Ramos (cell line): ENCODE data around the gene RNF215.
"Not testable (repeated sequence)": the region's sequence is repeated elsewhere in the genome, so short reads cannot be mapped to it uniquely, and the experiment has no call there.

Experiments
- in situ Hi-C: fragments of 300-500 bp; cut with MboI; formaldehyde crosslinking; loops from one replicate; pipeline ENCODE4 v1.14.3; 2022; ENCODE audit warnings: low sequenced_read_pairs; ENCODE audit not compliant: unreplicated experiment

Gene RNF215

DNA sequence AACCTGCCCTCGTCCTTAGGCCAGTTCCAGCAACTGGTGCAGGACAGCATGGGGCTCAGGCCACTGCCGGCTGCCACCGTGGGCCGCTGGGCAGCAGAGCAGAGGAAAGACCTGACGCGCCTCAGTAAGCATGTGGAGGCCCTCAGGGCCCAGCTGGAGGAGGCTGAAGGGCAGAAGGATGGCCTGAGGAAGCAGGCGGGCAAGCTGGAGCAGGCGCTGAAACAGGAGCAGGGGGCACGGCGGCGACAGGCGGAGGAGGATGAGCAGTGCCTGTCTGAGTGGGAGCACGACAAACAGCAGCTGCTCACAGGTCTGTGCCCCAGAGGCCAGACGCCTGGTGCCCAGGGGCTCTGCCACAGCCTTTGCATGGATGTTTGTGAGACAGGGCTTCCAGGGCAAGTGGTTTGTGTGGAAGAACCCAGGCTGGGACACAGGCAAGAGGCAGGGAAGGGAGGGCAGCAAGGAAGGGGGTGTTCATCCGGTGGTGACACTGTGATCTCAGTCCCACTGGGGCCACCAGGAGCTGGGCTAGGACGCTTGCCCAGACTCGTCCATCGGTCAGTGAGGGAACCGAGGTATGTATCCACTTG, 16.5 kb downstream of the RNF215 start:
- in situ Hi-C loops: no loop called here

DNA sequence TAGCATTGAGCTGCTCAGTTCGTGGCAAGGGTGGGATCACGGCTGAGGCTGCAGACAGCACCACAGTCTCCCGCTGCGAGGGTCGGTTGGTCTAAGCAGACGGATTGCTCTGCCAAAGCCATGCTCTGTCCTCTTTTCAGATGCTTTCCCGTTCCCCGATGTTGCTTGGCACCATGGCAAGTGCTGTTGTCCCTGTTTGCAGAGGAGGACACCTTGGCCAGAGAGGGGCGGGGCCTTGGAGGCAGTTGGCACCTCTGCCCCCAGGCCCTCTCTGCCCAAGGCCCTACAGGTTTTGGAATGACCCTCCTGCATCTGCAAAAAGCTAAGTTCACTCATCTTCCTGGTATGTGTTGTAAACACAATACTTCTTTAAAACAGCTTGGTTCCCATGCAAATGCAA, 18.8 kb downstream of the RNF215 start:
- in situ Hi-C loops: no loop called here

DNA sequence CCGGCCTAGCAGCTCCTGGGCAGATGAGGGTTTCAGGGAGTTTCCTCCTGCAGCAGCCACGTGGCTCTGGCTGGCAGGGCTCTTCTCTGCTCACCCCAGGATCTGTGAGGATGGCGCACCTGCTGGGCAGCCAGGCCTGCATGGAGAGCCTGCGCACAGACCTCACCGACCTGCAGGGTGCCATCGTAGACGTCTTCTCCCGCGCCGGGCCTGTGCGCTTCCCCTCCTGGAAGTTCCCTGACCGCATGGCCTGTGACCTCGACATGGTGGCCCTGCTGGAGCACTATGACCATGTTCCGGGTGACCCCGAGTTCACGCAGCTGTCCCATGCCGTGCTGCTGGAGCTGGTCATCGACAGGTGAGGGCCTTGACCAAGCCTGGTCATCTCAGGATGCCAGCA, 21.3 kb downstream of the RNF215 start:
- in situ Hi-C loops: no loop called here

DNA sequence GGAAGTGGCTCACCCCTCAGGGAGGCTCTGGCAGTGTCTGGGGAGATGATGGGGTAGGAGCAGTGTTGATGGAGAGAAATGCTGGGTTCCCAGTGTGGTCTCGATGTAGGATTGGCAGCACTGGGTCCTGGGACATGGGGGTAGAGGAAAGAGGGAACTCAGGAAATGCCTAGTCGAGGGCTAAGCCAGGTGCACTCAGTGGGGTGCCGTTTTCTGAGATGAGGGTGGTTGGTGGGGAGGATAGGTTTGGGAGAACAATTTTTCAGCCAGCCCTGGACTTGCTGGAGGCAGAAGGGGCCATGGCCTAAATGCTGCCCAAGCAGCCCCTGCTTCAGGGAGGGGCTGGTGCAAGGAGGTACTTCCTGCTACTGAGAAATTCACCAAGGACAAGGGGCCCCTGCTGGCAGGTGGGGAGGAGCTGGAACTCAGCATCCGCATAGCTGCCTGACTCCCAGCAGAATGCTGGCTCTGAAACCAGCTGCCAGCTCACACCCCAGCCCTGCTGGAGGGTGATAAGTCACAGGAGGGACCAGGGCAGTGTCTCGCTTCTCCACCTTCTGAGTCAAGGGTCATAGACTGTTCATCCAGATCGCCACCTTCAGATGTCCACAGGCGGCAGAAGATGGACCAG, 24.4 kb downstream of the RNF215 start:
- in situ Hi-C loops: no loop called here

DNA sequence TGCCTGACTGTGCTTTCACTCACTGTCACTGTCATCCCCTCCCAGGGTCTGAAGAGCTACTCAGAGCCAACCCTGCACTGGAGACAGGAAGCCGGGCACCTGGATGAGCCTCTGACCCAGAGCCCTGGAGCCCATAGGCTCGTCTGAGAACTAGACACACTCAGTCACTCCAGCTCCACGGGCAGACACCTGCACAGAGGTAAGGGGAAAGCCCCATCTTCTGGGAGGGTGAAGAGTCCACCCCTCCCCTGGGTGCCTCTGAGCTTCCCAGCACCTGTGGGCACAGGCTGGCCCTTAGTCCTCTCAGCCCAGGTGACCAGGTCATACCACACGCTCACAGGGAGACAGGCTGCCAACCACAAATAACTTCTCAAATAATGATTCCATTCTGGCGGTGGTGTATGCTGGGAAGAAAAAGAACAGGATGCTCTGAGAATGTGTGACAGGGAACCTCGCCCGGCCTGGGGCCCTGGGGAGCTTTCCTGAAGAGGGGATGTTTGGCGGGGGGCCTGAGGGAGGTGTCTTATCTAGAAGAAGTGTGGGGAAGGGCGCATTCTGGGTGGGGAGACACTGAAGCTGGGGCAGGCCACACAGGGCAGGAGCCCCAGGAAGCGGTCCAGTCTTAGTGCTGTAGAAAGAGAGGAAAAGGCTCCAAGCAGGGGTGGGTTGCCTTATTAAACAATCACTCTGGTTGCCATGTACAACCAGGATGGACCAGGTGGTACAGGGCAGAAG, 25.1 kb downstream of the RNF215 start:
- in situ Hi-C loops: no loop called here

DNA sequence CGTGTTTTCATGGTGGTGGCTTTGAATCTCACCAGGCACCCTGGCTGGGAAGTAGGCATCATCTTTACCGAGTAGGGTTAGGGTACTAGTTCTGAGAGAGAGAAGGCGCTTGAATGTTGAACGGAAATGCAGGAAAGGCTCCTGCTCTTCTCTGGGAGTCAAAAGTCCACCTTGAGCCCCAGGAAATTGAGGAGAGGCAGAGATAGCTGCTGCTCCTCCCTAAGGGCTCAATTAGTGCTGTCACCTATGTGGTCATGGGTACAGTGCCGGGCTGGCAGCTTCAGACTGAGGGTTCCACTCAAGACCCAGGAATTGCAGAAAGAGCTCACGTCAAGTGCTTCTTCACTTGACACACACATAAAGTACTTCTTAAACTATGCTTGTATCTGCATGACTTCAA, 28.7 kb downstream of the RNF215 start:
- in situ Hi-C loops: no loop called here

DNA sequence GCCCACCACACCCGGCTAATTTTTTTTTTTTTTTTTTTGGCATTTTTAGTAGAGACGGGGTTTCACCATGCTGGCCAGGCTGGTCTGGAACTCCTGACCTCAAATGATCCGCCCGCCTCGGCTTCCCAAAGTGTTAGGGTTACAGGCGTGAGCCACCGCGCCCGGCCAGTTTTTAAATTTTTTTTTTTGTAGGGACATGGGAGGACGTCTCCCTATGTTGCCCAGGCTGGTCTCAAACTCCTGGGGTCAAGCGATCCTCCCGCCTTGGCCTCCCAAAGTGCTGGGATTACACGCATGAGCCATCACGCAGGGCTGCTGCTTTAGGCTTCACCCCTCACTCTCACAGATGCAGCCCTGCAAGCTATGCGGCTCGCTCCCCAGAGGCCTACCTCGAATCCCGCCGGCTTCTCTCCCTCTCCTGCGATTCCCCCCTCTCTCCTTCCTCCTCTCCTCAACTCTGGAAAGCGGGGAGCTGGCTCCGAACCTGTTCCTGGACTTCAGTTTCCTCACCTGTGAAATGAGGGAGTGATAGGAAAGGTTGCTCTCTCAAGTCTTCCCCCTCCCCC, 29.5 kb downstream of the RNF215 start:
- in situ Hi-C loops: no loop called here

DNA sequence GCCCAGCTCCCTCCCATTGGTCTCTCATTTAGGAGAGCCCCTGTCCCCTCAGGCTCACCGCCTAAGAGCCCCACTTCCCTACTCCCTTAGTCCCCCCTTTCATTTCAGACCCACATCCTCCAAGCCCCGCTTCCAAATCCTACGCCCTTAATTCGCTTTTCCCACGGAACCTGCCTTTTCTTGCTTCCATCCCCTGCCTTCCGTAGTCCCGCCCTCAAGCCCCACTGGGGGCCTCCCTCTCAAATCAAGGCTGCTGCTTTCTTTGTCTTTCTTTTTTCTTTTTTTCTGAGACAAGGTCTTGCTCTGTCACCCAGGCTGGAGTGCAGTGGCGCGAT, 30.0 kb downstream of the RNF215 start:
- in situ Hi-C loops: no loop called here

DNA sequence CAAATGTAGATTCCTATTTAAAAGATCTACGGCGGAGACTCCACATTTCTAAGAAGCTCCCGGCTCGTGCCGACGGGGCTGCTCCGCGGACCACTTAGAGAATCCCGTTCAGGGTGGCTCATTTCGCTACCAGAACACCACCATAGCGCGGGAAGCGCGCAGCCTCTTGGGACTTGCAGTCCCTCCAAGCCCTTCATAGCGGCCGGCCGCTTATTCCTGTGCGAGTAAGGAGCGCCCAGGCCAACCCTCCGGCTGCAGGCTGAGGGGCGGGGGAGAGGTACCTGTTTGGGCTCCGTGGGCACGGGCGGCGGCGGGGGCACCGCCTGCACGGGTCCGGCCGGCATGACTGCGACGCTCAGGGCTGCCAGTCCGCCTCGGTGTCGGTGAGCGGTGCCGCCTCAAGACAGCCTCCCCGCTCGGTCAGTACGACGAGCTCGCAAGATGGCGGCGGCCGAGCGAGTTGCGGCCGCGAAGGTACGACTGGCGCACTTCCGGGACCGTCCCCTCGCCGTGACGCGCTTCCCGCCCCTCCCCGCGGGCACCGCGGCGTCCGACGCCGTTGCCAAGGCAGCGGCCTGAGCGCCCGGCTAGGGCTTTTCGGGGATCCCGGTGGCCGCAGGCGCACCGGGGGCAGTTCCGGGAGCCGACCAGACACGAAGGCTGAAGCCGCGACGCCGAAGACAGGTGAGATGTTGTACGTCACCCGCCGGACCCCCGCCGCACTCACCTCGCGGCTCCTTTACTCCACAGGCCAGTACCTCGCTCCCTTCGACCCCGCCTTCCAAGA, 30.6 kb downstream of the RNF215 start, which contains the start of the genes CCDC157 and SF3A1:
Gene CCDC157 (plus strand): TSS at position 559 of the 787 bp plus-strand sequence. CDS start 8,994 bp downstream, outside the sequence.
Gene SF3A1 (minus strand): TSS at position 446 of the 787 bp plus-strand sequence. CDS start 102 bp downstream, at position 344.
- in situ Hi-C loops: no loop called here

DNA sequence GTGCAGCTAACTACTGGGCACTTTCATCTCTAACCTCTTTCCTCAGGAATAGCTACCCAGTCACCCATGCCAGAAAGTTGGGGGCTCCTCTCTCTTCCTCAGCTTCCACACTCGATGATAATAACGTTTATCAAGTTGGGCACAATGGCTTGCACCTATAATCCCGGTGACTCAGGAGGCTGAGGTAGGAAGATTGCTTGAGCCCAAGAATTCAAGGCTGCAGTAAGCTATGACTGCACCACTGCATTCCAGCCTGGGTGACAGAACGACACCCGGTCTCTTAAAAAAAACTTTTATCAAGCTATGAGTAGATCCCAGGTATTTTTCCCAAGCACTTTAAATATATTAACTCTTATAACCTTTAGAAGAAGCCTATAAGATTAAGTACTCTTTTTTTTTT, 32.6 kb downstream of the RNF215 start:
- in situ Hi-C loops: no loop called here

DNA sequence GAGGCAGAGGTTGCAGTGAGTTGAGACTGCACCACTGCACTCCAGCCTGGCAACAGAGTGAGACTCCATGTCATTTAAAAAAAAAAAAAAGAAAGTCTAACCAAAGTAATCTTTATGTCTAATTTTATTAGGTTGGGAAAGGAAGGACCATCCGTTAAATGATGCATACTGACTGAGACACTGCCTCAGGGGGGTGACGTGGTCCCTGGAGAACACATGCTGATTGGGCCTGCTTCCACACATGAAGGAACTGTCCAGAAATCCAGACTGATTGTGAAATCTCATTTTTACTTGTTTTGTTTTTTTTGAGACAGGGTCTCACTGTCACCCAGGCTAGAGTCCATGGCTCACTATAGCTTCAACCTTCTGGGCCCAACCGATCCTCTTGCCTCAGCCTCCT, 36.0 kb downstream of the RNF215 start:
- in situ Hi-C loops: no loop called here

DNA sequence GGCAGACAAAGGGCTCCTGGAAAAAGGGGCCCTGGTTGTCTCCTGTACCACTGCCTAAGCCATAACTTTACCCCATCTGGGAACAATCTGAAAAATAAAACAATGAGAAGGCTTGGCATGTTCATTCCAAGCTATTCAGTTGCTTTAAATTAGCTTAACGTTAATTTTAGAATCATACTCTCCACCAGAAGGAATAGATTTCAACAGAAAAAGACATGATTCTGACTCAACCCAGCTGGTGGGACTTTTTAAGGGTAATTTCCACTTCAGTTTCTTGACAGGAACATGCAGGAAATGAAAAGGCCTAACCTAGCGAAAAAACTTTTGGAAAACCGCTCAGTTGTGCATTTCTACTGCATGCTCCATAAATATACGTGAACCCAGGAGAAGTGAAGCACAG, 38.4 kb downstream of the RNF215 start:
- in situ Hi-C loops: no loop called here

DNA sequence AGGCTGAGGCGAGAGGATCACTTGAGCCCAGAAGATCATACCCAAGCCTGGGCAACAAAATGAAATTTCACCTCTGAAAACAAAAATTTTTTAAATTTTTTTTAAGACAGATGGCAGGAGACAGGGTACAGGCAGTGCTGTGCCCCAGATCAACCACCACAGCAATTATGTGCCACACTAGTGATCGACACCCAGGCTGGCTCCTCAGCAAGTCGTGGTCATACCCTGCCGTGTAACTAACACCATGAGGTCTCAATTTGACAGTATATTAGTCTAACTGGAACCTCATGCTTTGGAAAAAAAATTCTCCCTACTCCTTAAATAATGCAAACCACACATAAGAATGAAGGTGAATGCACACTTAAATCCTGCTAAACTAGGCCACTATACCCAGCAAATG, 38.8 kb downstream of the RNF215 start:
- in situ Hi-C loops: no loop called here

DNA sequence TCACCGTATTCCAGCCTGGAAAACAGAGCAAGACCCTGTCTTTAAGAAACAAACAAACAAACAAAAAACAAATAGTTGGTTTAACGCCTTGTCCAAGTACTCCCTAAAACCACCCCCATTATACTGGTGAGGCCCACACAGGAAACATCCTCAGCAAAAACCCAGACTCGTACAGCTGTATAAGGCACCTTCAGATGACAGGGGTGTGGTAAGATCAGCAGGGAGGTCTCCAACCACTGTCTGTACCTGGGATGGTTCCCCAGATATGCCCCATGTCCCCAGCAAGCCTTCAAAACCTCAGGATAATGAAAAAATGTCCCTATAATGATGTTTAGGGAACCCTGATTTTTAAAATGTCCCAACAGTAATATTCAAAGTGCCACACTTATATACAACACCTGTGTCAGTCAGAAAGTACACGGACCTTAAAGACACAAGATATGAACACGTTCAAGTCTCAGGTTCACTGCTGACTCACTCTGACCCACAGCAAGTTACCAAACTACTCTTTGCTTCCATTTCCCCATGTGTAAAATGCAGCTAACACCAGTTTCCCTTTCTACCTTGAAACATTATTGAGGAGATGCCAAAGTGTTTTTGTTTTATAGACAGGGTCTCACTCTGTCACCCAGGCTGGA, 39.8 kb downstream of the RNF215 start:
- in situ Hi-C loops: no loop called here

DNA sequence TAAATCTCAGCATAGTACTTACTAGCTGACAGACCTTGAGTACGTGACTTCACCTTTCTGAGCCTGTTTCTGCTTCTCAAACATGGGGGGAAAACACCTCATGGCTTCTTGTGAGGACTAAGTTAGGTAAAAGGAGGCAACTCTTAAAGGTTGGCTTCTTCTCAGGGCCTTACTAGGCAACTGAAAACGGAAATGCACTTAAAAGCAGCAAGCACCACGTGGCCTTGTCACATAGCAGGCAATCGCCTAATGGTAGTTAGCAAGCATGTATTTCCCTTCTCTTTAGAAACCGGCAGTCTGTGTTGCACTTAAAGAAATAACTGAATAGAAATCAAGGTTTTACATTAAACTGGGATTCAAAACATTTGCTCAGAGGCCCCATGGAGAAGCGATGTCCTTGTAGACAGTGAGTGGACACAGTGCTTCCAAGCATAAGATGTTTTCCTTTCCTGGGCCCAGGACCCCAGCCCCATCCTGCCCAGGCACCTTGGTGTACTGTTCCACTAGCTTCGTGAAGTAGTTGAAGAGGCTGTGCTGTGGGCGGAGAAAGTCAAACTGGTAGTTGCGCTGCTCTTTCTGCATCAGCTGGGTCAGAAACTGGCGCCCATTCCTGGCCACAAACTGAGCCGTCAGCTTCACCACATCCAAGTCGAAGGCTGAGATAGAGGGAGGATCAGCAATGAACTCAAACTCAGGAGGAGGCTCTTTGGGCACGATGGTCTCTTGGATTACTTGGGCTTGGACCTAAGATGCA, 42.6 kb downstream of the RNF215 start:
- in situ Hi-C loops: no loop called here

DNA sequence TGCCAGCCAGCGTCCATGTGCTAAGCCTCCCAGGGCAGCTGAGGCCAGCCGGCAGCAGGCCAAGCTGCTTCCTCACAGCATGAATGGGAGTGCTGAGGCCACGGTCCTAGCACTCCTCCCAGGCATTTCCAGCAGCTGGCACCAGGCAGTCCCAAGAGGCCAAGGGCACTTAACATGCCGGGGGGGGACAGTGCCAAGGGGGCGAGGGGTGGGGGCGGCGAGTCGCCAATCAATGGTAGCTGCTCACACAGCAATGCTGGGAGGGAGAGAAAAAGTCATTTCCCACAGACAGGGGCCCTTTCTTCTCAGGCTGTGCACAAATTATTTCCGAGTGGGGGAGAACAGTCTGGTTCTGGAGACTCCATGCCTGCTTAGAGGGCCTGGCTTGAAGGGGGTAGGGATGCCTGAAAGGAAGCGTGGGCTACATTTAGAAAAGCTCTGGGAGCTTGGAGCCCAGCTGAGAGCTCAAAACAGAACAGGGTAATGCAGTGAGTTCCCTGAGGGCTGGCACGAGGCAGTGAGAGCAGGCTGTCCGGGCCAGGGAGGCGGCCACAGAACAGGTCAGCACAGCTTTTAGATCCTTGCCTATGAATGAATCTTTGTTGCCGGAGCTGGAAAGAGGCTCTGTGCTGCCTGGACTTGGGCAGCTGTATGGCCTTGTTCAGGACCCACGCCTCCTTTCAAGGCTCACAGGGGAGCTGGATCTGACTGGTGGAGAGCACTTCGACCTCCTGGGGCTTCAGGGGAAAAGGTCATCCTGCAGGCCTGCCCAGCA, 46.1 kb downstream of the RNF215 start:
- in situ Hi-C loops: no loop called here

DNA sequence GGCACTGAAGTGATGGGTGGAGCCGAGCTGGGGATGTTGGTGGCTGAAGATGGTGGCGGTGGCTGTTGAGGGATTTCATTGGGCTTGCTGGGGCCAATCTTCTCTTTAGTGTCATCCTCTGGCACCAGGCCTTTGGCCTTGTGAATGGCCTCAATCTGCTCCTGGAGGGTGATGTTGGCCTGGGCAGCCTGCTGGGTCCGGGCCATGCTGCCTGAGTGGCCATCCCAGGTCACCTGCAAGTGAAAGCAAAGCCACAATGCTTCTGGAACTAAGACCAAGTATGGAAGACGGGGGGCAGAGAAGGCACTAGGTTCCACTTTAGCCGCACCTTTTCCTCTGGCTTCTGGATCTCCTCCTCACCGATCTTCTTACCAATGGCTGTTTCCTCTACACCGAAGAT, 48.4 kb downstream of the RNF215 start:
- in situ Hi-C loops: no loop called here

DNA sequence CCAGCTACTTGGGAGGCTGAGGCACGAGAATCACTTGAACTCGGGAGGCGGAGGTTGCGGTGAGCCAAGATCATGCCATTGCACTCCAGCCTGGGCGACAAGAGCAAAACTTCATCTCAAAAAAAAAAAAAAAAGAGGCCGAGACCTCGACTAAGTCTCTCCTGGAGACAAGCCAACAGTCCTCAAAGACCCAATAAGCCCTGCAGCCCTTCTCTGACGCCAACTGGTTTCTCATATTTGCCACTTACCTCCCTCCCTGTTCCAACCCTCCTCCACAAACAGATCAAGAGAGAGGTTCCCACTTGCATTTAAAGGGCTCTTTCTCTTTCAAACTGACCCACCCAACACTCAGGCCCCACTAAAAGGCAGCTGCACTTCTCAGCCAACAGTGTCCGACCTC, 48.9 kb downstream of the RNF215 start:
- in situ Hi-C loops: not testable (repeated sequence)

DNA sequence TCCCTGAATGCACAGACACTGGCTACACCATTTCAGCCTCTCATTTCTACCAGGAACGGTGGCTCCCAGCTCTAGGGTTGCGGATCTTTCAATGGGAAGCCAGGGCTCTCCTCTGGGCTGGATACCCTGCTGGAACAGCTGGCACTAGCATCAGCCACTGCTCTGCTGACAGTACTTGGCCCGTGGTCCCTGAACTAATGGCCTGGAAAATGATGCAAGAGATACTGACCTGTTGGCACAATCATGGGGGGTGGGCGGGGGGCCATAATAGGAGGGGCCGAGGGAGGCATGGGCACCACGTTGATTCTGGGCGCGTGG, 49.8 kb downstream of the RNF215 start:
- in situ Hi-C loops: no loop called here
